ENCODE results near the gene KCNIP3.
"Not testable (repeated sequence)": the region's sequence is repeated elsewhere in the genome, so short reads cannot be mapped to it uniquely, and the experiment has no call there.

Gene KCNIP3

DNA sequence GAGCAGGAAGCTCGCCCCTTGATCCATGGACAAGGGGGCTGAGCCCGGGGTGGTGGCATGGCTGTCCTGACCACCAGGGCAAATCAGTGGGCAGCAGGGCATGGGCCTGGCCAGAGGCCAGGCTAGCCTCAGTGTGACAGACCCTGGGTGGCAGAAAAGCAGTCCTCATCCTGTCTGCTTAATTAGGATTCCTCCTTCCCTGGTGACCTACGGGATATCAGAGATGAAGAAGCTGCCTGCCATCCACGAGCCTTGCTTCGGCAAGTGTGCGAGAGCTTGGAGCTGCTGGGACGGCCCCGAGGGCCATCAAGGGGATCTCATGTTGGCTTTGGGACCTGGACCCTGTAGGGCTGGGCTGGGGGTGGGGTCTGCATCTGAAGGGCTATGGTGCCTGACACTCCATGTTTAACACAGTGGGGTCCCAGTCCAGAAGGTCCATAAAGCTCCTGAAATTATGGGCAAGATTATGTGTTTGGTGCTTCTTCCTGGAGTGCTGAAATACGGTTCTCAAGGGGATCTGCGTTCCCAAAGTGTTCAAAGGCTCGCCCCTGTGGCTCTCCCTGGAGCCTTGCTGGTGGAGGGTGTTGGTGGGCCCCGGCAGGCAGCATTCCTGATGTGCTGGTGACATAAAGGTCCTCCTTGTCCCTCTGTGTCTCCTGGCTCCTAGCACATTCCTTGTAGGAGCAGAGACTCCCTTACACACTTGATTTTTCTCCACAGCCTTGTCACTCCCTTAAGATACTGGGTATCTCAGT lies 52.6 kb downstream of the KCNIP3 start:
- no peak for DNase-seq

DNA sequence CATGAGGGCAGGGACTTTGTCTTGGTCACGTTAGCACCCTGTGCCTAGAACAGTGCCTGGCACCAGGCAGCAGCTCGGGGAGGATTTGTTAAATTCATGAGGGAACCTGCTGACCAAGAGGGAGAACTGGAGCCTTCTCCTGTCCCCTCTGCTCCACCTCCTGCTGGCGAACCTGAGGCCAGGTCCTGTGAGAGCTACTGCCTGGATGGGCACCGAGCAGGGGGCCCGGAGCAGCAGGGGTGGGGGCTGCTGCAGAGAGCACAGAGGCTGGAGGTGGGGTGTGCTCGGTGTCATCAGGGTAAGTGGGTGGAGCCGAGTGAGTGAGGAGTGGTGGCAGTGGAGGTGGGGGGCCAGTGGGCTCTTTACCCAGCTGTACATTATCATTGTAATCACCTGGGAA lies 53.2 kb downstream of the KCNIP3 start:
- no peak for DNase-seq

DNA sequence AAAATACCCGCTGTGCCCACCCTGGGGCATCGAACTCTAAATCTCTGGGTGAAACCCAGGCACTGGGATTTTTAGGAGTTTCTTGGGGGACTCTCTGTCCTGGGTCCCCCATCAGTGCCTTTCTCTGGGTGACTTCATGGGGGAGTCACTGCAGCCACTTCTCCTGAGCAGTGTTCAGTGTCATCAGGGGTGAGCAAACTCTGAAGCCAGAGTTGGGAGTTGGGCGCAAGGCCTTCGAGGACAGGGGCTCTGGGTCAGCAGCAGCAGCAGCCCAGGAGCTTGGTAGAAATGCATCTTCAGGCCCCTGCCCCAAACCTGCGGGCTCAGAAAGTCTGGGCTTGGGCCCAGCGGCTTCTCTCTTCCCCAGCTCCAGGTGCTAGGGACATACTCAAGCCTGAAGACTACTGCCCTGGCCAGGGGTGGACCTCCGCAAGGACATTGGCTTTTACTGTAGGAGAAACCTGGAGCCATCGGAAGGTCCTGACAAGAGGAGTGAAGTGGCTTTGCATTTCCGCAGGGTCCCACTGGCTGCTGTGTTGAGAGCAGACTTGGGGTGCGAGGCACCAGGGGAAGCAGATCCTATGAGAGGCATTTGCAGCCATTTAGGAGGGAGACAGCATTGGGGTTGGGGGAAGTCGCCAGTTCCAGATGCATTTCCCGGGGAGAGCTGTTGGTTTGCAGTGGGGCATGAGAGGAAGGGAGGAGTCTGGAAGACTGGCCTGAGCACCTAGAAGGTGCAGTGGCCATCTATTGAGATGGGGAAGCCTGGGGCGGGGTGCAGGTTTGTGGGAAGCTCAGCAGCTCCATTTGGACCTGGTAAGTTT lies 53.8 kb downstream of the KCNIP3 start:
- DNase-seq, result no peak

DNA sequence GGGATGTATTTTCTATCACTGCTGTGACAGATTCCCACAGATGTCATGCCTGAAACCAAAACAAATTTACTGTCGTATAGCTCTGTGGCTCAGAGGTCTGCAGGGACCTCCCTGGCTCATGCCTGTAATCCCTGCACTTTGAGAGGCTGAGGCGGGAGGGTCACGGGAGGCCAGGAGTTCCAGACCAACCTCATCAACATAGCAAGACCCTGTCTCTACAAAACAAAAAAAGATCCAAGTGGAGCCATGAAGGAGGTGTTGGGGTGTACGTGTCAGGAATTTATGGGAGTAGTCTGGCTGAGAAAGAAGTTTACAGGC lies 54.4 kb downstream of the KCNIP3 start:
- no peak for DNase-seq

DNA sequence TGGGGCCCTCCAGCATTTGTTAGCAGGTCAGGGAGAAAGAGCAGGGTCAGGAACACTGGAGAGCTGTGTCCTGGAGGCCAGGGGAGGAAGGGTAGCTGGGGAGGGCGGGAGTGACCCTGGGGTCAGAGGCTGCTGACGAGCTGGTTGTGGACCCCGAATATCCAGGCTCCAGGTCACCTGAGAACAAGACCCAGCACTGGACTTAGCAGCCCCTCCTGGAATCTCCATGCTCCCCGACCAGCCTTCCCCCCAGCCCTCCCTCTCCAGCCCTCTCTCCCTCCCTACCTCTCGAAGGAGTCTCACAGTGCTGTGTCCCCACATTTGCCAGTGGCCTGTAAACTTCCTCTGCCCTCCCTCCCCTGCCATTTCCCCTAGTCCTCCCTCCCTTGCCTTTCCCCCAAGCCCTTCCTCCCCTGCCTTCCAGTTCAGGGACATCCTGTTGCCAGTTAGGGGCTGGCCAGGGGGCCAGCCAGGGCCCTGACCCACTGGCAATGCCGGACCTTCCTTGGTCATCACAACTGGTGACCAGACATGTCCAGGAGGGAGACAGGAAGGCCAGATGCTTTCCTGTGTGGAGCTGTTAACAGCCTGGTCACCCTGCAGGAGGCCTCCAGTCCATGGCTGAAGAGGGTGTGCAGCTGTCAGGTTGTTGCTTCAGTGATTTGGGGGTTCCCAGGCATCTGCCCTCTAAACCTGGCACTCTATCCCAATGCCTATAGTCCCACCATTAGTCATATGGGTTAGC lies 55.3 kb downstream of the KCNIP3 start:
- DNase-seq, result no peak

DNA sequence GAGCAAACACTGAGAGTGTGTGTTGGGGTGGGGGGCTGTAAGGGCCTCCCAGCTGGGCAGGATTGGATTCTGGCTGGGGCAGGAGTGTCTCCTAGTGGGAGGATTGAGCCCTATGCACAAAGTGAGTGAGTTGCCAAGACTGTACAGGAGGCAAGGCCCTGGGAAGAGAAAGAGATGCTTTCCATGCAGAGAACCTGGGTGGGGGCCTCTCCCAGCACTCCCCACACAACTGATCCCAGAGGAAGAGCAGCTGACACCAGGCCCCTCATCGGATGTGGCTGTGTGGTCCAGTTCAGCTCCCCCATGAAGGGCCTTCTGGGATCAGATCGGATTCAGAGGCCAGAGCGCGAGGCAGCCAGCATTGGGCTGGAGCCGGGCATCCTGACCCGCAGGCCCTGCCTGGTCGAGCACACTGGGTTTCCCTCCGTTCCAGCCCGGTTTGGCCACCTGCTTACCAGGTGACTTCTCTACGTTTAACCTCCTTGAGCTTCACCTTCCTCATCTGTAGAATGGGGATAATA lies 56.0 kb downstream of the KCNIP3 start:
- no peak for DNase-seq

DNA sequence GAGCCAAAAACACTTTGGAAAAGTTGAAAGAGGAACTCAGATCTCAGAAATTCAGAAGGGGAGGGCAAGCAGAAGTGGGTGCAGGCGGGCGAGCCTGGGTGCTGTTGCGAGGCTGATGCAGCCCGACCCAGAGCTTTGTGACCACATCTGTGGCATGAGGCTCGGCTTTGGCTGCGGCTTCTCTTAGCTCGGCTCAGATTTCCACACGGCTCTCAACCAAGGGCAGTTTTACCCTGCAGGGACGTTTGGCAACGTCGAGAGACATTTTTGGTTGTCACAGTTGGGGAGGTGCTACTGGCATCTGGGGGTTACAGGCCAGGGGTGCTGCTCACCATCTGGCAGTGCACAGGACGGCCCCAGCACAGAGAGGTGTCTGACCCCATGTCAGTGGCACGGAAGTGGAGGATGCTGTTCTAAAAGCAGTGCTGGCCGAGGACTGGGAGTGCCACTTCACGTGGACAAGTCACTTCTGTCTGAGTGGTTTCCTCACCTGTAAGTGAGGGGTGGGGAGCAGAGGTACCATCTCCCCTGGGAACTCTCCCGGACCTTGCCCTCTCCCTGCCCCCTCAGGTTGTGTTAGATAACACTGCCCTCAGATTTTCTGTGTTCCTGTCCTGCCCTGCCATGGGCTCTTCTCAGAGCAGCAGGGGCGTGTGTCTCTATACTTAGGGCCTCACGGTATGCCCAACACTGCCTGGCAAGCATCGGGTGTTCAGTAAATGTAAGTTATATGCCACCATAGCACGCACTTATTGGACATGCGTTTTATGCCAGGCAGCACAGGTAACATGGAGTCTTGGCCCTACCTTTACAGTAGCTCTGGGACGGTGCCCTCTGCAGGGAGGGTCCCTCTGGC lies 56.7 kb downstream of the KCNIP3 start:
- DNase-seq, result no peak

DNA sequence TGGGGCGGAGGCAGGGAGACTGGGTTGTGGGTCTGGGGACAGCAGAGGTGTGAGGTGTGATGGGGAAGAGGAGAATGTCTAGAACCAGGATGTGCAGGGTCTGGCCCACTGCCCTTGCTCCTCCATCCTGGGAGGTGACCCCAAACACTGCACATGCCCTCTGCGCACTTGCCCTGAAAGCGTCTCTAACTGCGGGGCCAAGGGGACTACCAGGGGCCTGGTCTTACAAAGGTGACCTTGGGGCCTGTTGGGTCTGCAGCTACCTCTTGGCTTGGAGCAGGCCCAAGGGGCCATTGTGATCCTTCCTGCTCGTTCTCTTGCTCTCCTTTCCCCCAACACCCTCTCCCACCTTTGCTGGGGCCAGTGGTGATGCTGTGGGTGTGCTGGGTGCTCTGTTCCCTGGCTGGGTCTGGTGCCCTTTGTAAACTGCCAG lies 57.3 kb downstream of the KCNIP3 start:
- DNase-seq, result no peak

DNA sequence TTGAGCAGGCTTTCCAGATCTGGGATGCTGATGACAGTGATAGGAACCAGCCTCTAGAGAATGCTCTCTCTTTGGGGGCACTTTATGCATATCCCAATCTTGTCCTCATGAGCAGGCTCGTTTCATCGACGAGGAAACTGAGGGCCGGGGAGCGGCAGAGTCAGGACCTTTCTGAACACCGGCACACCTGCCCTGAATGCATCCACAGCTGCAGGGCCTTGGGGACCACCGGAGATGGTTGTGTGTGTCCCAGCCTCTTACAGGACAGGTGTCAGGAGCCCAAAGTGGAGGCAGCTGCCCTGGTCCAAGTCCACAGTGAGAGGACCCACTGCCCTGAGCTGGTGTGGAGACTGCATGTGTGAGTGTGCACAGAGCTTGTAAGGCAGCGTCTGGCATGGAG lies 57.8 kb downstream of the KCNIP3 start:
- DNase-seq, result no peak

DNA sequence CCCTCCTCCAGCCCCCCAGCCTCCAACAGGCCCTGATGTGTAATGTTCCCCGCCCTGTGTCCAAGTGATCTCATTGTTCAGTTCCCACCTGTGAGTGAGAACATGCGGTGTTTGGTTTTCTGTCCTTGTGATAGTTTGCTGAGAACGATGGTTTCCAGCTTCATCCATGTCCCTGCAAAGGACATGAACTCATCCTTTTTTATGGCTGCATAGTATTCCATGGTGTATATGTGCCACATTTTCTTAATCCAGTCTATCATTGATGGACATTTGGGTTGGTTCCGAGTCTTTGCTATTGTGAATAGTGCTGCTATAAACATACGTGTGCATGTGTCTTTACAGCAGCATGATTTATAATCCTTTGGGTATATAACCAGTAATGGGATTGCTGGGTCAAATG lies 58.3 kb downstream of the KCNIP3 start:
- not testable (repeated sequence) for DNase-seq

DNA sequence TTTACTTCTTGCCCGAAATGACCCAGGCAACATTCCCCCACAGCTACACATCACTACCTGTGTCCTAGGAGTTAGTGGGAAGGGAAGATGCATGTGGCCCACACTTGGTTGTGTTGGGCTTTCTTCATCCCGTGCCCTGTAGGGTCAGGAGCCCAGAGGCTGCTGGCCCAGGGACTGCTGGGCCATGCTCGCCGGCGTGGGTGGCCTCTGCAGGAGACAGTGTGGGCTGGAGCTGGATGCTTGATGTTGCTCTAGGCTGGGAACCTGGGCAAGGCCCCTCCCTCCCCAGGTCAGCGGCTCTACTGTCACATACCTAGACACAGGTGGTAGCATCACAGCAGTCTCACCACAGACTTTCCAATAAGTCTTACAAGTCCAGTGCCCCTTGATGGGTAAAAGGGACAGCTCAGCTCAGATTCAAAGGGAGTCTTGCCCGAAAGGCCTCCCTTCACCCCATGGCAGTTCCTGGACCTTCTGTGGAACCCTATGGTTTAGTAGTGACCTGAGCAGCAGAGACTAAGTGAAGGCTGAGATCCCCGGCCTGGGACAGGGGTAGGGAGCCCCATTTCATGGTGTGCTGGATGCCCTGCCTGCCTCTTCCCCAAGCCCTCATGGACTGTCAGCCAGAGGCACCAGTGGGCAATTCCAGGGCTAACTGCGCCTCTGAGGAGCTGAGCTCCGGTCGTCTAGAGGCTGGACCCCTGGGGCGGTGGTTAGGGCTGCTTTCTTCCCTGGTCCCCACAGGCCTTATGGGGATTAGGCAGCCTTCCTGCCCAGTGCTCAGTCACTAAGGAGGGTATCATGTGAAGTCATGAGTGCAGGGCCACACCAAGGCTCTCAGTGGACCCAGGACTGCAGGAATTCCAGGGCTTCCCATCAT lies 59.9 kb downstream of the KCNIP3 start:
- no peak for DNase-seq

DNA sequence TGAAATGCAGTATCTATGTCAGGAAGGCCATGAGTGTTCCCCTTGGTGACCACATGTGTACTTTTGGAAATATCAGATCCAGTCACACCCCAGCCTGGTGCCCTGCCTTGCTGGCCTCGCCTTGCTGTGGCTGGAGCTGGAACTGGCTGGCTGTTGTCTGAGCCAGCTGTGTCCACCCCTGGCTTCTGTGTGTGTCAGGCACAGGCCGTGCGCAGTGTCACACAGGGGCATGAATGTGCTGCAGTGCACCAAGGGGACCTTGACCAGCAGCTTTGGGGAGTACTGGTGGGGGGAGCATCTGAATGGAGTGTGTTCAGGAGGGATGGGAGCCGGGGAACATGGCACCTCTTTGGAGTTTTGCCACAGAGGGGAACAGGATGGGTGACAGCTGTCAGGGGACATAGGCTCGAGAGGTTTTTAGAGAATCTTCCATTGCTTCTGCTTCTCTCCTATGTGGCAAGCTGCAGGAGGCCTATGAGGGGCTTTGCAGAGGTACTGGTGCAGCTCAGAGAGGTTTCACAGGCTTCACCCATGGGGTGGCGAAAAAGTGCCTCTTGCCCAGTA lies 60.7 kb downstream of the KCNIP3 start:
- no peak for DNase-seq

DNA sequence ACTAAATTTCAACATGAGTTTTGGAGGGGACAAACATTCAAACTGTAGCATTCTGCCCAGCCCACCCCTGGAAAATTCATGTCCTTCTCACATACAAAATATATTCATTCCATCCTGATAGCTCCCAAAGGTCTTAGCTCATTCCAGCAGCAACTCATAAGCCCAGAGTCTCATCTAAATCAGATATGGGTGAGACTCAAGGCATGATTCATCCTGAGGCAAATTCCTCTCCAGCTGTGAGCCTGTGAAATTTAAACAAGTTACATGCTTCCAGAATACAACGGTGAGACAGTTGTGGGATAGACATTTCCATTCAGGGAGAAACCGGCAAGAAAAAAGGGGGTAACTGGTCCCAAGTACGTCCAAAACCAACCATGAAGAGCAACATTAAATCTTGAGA lies 61.9 kb downstream of the KCNIP3 start:
- DNase-seq, result no peak

DNA sequence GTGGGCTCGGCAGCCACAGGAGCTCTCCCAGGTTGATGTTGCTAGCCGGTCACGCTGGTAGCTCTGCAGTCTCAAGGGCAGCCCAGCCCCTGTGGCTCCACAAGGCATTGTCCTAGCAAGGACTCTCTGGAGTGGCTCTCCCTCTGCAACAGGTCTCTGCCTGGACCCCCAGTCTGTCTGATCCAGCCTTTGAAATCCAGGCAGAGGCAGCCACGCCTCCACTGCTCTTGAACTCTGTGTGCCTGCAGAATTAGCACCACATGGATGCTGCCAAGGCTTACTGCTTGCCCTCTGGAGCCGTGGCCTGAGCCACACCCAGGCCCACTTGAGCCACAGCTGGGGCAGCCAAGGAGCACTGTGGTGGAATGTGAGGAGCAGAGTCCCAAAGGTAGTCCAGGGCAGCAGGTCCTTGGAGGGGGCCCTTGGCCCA lies 62.4 kb downstream of the KCNIP3 start:
- no peak for DNase-seq

DNA sequence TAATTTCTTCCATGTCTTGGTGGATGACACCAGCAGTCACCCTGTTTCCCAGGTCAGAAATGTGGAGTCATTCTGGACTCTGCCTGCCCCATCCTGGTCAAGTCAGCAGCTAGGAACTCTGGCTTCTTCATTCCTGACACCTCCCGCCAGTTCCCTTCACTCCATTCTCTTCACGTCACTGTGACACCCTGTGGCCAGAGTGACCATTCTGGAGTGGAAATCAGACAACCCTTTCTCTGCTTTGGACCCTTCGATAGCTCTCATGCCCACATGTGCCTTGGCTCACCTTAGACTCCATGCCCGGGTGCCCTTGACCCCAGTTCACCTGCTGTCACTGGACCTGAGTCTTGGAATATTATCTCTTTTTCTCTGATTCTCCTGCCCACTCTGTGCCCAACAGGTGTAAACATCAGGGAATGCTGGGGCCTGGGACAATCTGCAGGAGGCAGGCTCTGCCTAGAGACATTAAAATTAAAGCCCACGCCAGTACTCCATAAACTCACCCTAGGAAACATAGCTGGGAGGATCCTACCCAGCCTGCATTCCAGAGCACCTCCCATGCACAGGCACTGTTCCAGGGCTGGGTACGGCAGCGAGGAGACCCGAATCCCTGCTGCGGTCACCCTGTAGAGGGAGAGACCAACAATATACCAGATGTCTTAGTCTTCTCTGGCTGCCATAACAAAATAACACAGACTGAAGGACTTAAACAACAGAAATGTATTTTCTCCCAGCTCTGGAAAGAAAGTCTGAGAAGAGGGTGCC lies 64.3 kb downstream of the KCNIP3 start:
- no peak for DNase-seq

DNA sequence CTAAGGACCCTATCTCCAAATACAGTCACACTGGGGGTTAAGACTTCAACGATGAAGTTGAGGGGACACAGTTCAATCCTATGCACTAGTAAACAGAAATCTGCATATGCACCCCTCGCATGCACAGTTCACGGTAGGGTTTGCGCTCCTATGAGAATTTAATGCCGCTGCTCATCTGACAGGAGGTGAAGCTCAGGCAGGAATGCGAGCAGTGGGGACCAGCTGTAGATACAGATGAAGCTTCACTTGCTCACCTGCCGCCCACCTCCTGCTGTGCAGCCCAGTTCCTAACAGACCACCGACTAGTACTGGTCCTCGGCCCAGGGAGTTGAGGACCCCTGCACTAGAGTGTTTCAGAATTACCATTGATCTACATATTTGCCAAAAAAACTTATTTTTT lies 65.3 kb downstream of the KCNIP3 start:
- no peak for DNase-seq

DNA sequence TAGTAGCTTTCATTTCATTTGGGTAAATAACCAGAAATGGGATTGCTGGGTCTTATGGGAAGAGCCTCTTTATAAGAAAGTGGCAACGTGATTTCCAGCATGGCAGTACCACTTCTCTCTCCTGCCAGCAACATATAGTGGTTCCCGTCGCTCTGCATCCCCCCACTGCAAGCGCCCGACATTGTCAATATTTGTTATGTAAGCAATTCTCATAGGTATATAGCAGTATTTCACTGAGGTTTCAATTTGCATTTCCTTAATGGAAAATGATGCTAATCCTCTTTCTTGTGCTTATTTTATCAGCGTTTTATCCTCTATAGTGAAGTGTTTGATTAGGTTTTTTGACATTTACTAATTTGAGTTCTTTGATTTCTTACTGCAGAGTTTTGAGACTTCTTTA lies 69.4 kb downstream of the KCNIP3 start:
- DNase-seq, result no peak

DNA sequence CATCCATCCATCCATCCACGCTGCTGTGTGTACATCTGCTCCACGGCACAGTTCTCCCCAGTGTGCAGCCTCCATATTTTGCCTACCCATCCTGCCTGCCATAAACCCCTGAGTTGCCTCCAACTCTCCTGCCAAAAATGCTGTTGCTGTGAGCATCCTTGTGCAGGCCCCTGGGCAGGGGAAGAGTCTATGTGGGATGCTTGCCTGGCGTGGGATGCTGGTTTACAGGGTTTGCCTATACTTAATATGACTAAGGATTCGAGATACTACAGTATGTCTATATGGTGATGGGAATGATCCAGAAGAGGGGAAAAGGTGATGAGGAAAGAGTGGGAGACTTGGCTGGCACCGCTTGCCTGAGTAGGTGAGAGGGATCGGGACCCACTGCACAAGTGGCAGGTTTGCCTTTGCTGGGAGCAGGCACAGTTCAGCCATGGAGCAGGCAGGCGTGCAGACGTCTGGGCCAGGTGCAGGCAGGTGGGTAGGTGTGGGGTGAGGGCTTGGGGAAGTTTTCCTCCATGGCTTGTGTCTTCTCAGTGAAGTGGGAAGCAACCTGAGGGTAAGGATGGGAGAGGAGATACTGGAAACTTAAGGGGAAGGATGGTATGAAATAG lies 75.2 kb downstream of the KCNIP3 start:
- DNase-seq, result no peak

DNA sequence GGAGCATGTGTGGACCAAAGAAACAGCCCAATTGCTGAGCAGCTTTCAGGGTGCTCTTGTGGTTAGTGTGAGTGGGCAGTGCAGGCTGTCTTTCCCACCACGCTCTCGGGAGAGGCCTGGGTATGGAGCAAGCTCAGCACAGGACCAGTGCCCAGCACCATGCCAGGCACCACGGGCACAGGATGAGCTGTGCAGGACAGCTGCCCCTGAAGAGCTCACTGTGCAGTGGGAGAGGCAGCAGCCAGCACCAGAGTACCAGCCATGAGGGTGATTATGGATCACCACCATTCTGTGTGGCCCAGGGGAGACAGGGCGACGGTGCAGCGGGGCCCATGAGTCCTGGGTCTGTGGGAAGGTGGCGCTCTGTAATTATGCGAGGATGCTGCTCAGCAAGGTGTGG lies 75.7 kb downstream of the KCNIP3 start:
- no peak for DNase-seq

DNA sequence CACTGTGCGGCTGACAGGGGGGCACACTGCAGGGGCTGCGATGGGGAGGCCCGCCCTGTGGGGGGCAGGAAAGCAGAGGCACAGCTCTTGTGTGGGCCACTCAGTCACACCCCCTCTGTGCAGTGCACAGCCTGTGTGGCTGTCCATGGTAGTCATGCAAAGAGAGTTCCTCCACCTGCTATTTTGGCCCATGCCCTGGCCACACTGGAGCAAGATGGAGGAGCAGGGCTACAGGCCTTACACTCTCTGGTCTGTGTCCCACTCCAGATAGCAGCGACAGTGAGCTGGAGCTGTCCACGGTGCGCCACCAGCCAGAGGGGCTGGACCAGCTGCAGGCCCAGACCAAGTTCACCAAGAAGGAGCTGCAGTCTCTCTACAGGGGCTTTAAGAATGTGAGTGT lies 76.9 kb downstream of the KCNIP3 start:
- DNase-seq, result no peak

Data from hematopoietic multipotent progenitor cell treated with erythropoietin and hydrocortisone succinate and interleukin-3 and kit ligand, for 8 days (in vitro differentiated cells).